Measurements from ENCODE around the gene AFAP1L2.

AFAP1L2 gene

DNA sequence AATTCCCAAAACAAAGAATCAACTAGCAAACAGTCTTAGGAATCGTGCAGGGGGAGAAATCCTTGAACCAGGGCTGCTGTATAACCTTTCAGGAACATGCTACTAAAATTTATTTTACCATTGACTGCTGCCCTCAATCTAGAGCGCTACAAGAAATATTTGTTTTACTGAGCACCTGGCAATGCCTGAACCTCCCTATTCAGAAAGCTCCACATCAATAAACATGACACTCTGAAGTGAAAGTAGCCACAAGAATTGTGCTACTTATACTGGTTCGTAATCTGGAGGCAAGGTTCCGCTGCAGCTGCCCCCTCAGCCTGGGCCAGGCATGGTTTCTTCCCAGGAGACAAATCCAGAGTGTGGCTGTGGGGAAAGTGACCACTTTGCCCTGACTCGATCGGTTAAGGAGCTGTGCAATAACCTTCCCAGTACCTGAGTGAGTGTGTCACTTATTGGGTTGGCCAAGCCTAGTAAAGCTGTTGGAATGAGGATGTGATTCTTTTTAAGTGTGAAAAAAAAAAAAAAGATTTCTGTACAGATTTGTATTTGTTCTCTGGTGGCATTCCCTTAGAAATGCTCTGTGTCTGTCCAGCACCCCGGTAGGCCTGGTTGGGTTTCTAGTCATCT lies 157.5 kb downstream of the AFAP1L2 start:
- TF ChIP-seq CTCF (IDR thresholded peaks at IDR 0.05), result no peak
- DNase-seq (ENCODE audit: low spot score), result no peak
- H3K27ac ChIP-seq, result no peak overlapping the region
- H3K4me3 ChIP-seq, result no peak overlapping the region

GRCh38 chr10:114245121-114245791 lies 159.0 kb downstream of the AFAP1L2 start:
- no peak for DNase-seq (ENCODE audit: low spot score)
- TF ChIP-seq CTCF (IDR thresholded peaks at IDR 0.05), result no peak
- Histone ChIP-seq H3K27ac (no peak overlapping the region), H3K4me3 (no peak overlapping the region)
